Measurements from ENCODE around the gene MDFIC2.

MDFIC2 gene

DNA sequence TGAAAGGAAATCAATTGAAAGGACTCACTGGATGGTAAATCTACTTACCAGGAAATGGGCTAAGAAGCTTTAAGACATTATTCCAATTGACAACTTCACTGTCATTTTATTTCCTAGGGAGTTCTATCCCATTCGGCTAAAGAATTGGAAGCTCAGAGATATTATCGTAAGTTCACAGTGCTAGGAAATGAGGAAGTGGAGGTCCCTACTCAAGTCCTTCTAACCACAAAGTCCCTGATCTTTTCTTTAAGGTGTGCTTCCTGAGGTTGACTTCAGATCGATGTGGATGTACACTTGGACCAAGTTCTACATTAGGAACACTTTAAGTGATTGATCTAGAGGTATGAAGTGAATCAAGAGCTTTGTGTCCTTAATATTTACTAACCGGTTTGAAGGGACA, 63.6 kb downstream of the MDFIC2 start:
- H3K4me2 ChIP-seq (ENCODE audit: low read depth, low read length, poor library complexity, severe bottlenecking): no peak overlapping the region
- H3F3A ChIP-seq (ENCODE audit: insufficient read depth): no peaks in the 10 kb centered on the region
- H4K20me1 ChIP-seq (ENCODE audit: low read depth, low read length): no peaks in the 10 kb centered on the region
- no peaks in the 10 kb centered on the region for H3K79me2 ChIP-seq (ENCODE audit: insufficient read depth, low read length)
- no peaks in the 10 kb centered on the region for H3K36me3 ChIP-seq (ENCODE audit: low read length)
- no peaks in the 10 kb centered on the region for H3K27me3 ChIP-seq (ENCODE audit: low read length)
- no peaks in the 10 kb centered on the region for H3K9me3 ChIP-seq (ENCODE audit: insufficient read depth, low read length)
- H2AFZ ChIP-seq (ENCODE audit: low read depth, low read length, severe bottlenecking): no peak overlapping the region
- H3K9me2 ChIP-seq (replicated peaks; ENCODE audit: insufficient read depth, low read length): no peaks in the 10 kb centered on the region
- H3K9ac ChIP-seq (ENCODE audit: low read length): no peak overlapping the region
- TF ChIP-seq, protein P1, sequence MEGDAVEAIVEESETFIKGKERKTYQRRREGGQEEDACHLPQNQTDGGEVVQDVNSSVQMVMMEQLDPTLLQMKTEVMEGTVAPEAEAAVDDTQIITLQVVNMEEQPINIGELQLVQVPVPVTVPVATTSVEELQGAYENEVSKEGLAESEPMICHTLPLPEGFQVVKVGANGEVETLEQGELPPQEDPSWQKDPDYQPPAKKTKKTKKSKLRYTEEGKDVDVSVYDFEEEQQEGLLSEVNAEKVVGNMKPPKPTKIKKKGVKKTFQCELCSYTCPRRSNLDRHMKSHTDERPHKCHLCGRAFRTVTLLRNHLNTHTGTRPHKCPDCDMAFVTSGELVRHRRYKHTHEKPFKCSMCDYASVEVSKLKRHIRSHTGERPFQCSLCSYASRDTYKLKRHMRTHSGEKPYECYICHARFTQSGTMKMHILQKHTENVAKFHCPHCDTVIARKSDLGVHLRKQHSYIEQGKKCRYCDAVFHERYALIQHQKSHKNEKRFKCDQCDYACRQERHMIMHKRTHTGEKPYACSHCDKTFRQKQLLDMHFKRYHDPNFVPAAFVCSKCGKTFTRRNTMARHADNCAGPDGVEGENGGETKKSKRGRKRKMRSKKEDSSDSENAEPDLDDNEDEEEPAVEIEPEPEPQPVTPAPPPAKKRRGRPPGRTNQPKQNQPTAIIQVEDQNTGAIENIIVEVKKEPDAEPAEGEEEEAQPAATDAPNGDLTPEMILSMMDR (IDR thresholded peaks at IDR 0.05; ENCODE audit: insufficient read depth, low read length, poor library complexity, severe bottlenecking): no peak
- no peak for TF ChIP-seq EZH2phosphoT487 (conservative IDR thresholded peaks at IDR 0.05; ENCODE audit: low read length)
- no peak overlapping the region for H3K27ac ChIP-seq (ENCODE audit: low read depth, low read length)
- no peak overlapping the region for H3K4me3 ChIP-seq (ENCODE audit: insufficient read depth, low read length, poor library complexity, severe bottlenecking)

DNA sequence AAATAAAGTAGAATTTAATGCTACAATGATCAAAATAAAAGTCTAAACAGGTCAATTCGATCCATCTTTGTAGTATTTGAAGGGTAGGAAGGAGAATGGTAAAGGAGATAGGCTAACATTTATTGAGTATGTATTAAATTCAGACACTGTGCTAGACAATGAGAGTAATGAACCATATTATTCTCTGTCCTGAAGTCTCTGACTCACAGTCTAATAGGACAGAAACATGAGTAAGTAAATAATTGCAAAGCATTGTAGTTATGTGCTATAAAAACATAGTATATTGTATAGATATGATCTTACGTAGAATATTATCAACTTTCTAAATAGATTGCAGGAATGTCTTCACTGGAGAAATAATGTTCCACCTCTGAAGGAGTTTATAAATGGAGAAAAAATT, 64.5 kb downstream of the MDFIC2 start:
- H3K4me2 ChIP-seq (ENCODE audit: low read depth, low read length, poor library complexity, severe bottlenecking): no peak overlapping the region
- H3K27me3 ChIP-seq (ENCODE audit: low read length): no peaks in the 10 kb centered on the region
- H3K27ac ChIP-seq (ENCODE audit: low read depth, low read length): no peak overlapping the region
- no peaks in the 10 kb centered on the region for H4K20me1 ChIP-seq (ENCODE audit: low read depth, low read length)
- H3K36me3 ChIP-seq (ENCODE audit: low read length): no peaks in the 10 kb centered on the region
- H3K9me2 ChIP-seq (replicated peaks; ENCODE audit: insufficient read depth, low read length): no peaks in the 10 kb centered on the region
- no peak for TF ChIP-seq EZH2phosphoT487 (conservative IDR thresholded peaks at IDR 0.05; ENCODE audit: low read length)
- TF ChIP-seq, protein P1 (IDR thresholded peaks at IDR 0.05; ENCODE audit: insufficient read depth, low read length, poor library complexity, severe bottlenecking): no peak
- H3K79me2 ChIP-seq (ENCODE audit: insufficient read depth, low read length): no peaks in the 10 kb centered on the region
- no peaks in the 10 kb centered on the region for H3F3A ChIP-seq (ENCODE audit: insufficient read depth)
- no peak overlapping the region for H3K4me3 ChIP-seq (ENCODE audit: insufficient read depth, low read length, poor library complexity, severe bottlenecking)
- H3K9me3 ChIP-seq (ENCODE audit: insufficient read depth, low read length): no peaks in the 10 kb centered on the region
- no peak overlapping the region for H2AFZ ChIP-seq (ENCODE audit: low read depth, low read length, severe bottlenecking)
- no peak overlapping the region for H3K9ac ChIP-seq (ENCODE audit: low read length)

DNA sequence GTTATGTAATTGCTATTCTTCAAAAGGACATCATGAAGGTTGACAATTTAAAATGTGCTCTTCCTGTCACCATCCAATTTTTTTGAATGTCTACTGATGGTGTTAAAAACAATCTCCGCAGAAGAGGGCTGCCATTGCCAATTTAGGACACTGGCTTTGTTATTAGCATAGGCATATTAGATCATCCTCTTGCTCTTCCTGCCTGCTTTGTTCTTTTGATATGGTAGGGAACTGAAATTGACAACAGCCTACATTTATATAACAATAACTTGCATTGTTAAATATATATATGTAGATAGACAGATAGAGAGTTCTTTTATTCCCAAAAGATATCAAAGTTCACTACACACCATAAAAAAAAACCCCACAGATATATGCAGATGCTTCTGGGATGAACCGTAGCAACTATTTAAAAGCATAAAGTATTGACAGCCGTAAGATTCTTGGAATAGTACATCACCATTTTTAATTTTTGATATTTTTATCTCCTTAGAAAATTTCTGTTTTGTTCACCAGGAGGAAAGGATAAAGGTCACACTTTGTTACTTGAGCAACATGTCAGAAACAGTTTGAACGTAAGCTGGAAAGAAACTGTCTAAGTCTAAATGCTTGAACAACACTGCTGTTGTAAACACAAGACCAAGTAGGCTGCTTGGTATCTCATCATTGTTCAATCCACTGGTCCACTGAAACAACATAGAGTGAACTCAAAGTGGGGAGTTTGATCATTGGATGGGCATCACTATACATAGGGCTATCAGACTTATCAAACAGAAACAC, 66.5 kb downstream of the MDFIC2 start:
- H3K36me3 ChIP-seq (ENCODE audit: low read length): no peaks in the 10 kb centered on the region
- H3K4me3 ChIP-seq (ENCODE audit: insufficient read depth, low read length, poor library complexity, severe bottlenecking): no peak overlapping the region
- no peaks in the 10 kb centered on the region for H3F3A ChIP-seq (ENCODE audit: insufficient read depth)
- H3K27me3 ChIP-seq (ENCODE audit: low read length): no peaks in the 10 kb centered on the region
- no peak overlapping the region for H3K4me2 ChIP-seq (ENCODE audit: low read depth, low read length, poor library complexity, severe bottlenecking)
- no peak overlapping the region for H2AFZ ChIP-seq (ENCODE audit: low read depth, low read length, severe bottlenecking)
- H3K9ac ChIP-seq (ENCODE audit: low read length): no peak overlapping the region
- H3K79me2 ChIP-seq (ENCODE audit: insufficient read depth, low read length): no peaks in the 10 kb centered on the region
- TF ChIP-seq, protein P1 (IDR thresholded peaks at IDR 0.05; ENCODE audit: insufficient read depth, low read length, poor library complexity, severe bottlenecking): no peak
- TF ChIP-seq EZH2phosphoT487 (conservative IDR thresholded peaks at IDR 0.05; ENCODE audit: low read length): no peak
- no peaks in the 10 kb centered on the region for H3K9me2 ChIP-seq (replicated peaks; ENCODE audit: insufficient read depth, low read length)
- no peaks in the 10 kb centered on the region for H3K9me3 ChIP-seq (ENCODE audit: insufficient read depth, low read length)
- H4K20me1 ChIP-seq (ENCODE audit: low read depth, low read length): no peaks in the 10 kb centered on the region
- no peak overlapping the region for H3K27ac ChIP-seq (ENCODE audit: low read depth, low read length)

Data from SU-DHL-6 (cell line).